ENCODE results near the gene SURF4. TPM values are rescaled to one million over a fixed set of nuclear protein-coding genes. Genes with fewer than 3 reads are reported as not detected.

Gene SURF4
- polyA plus RNA-seq, 3 donors = 61.4 to 175 (median 157) TPM

- Mint-ChIP-seq H3K27ac (peak overlapping the region in 2 of 7 donors; percentile 57 to 88), H3K4me3 (no peak overlapping the region), H3K4me1 (peaks cover 39% of the 10 kb centered on the region), H3K36me3 (peaks cover 51 to 72% of the 10 kb centered on the region in 2 donors), H3K27me3 (ENCODE audit: low read depth in 3 of 3) (no peaks in the 10 kb centered on the region), H3K9me3 (no peaks in the 10 kb centered on the region)
- no peak overlapping the region for H3K27ac ChIP-seq (ENCODE audit: low read depth in 1 of 2, low read length in 2 of 2)
- H2AFZ ChIP-seq (ENCODE audit: insufficient read depth, low read depth, low read length, poor library complexity, severe bottlenecking) = no peak overlapping the region
- H3K9ac ChIP-seq (ENCODE audit: insufficient read depth, low read length, poor library complexity, severe bottlenecking) = no peak overlapping the region
- H4K20me1 ChIP-seq (ENCODE audit: insufficient read depth, low read length) = peaks cover 40% of the 10 kb centered on the region
- H3K4me1 ChIP-seq (ENCODE audit: control insufficient read depth in 1 of 2, insufficient read depth in 2 of 2, low read length in 2 of 2) = peaks cover 26 to 44% of the 10 kb centered on the region in 2 donors
- H3K9me3 ChIP-seq (replicated peaks in 1 of 2; ENCODE audit: control insufficient read depth in 1 of 2, insufficient read depth in 1 of 2, low read length in 2 of 2) = no peaks in the 10 kb centered on the region
- intact Hi-C loops (cut with micrococcal nuclease) = loop anchor here in 1 of 2 donors (10.0 kb wide), 2 partner anchors 149 to 389 kb away; partner anchors contain the start of gene TSC1
- H3K27me3 ChIP-seq (ENCODE audit: control insufficient read depth in 2 of 2, insufficient read depth in 2 of 2, low read length in 2 of 2) = no peaks in the 10 kb centered on the region
- no peak overlapping the region for H3K4me2 ChIP-seq (replicated peaks; ENCODE audit: extremely low read depth, low read length, poor library complexity, severe bottlenecking)
- no peak for DNase-seq
- no peak overlapping the region for H3K4me3 ChIP-seq (replicated peaks in 1 of 3; ENCODE audit: low read depth in 2 of 3, low read length in 3 of 3)
- TF ChIP-seq CTCF (IDR thresholded peaks at IDR 0.05) = no peak
- peaks cover 37 to 51% of the 10 kb centered on the region in 2 donors for H3K36me3 ChIP-seq (replicated peaks in 1 of 2; ENCODE audit: control insufficient read depth in 1 of 2, insufficient read depth in 2 of 2, low read length in 2 of 2)
- WGBS (ENCODE audit: insufficient coverage) = 93% methylated on average over 5 of the region's 6 CpGs
- peaks cover 25% of the 10 kb centered on the region for H3K79me2 ChIP-seq (ENCODE audit: insufficient read depth, low read length)
These were observed 41.7 kb downstream of the SURF4 start for GRCh38 chr9:133334161-133334560.

- intact Hi-C loops (cut with micrococcal nuclease) = loop anchor here in 1 of 2 donors (10.0 kb wide), 2 partner anchors 149 to 389 kb away; partner anchors contain the start of gene TSC1
These were observed 42.3 kb downstream of the SURF4 start for GRCh38 chr9:133333566-133333965.

More at GRCh38 chr9:133333566-133333965, 42.3 kb downstream of the SURF4 start:
- WGBS (ENCODE audit: insufficient coverage) = 98% methylated on average over 9 of the region's 10 CpGs
- Mint-ChIP-seq H3K9me3 (no peaks in the 10 kb centered on the region), H3K4me1 (peaks cover 33% of the 10 kb centered on the region), H3K4me3 (no peak overlapping the region), H3K27me3 (ENCODE audit: low read depth in 3 of 3) (no peaks in the 10 kb centered on the region), H3K36me3 (peaks cover 45 to 70% of the 10 kb centered on the region in 2 donors), H3K27ac (no peak overlapping the region)
- no peak overlapping the region for H3K9ac ChIP-seq (ENCODE audit: insufficient read depth, low read length, poor library complexity, severe bottlenecking)
- no peak overlapping the region for H2AFZ ChIP-seq (ENCODE audit: insufficient read depth, low read depth, low read length, poor library complexity, severe bottlenecking)
- no peak for DNase-seq
- H3K4me1 ChIP-seq (ENCODE audit: control insufficient read depth in 1 of 2, insufficient read depth in 2 of 2, low read length in 2 of 2) = peaks cover 20 to 38% of the 10 kb centered on the region in 2 donors
- H4K20me1 ChIP-seq (ENCODE audit: insufficient read depth, low read length) = peaks cover 42% of the 10 kb centered on the region
- peaks cover 37 to 51% of the 10 kb centered on the region in 2 donors for H3K36me3 ChIP-seq (replicated peaks in 1 of 2; ENCODE audit: control insufficient read depth in 1 of 2, insufficient read depth in 2 of 2, low read length in 2 of 2)
- TF ChIP-seq CTCF (IDR thresholded peaks at IDR 0.05) = no peak
- H3K27me3 ChIP-seq (ENCODE audit: control insufficient read depth in 2 of 2, insufficient read depth in 2 of 2, low read length in 2 of 2) = no peaks in the 10 kb centered on the region
- H3K27ac ChIP-seq (ENCODE audit: low read depth in 1 of 2, low read length in 2 of 2) = no peak overlapping the region
- no peak overlapping the region for H3K4me3 ChIP-seq (replicated peaks in 1 of 3; ENCODE audit: low read depth in 2 of 3, low read length in 3 of 3)
- H3K4me2 ChIP-seq (replicated peaks; ENCODE audit: extremely low read depth, low read length, poor library complexity, severe bottlenecking) = no peak overlapping the region
- peaks cover 25% of the 10 kb centered on the region for H3K79me2 ChIP-seq (ENCODE audit: insufficient read depth, low read length)
- H3K9me3 ChIP-seq (replicated peaks in 1 of 2; ENCODE audit: control insufficient read depth in 1 of 2, insufficient read depth in 1 of 2, low read length in 2 of 2) = no peaks in the 10 kb centered on the region

Measured in CD14-positive monocyte (primary cell).